HepG2 (cell line): Measurements from ENCODE around the gene ZNF227. TPM values are rescaled to one million over a fixed set of nuclear protein-coding genes. Genes with fewer than 3 reads are reported as not detected.

Experiments
- ATAC-seq: fragments of 200-7000 bp; cut with Tn5 transposase; 3 replicates; pipeline ENCODE4 v1.9.1; 2020; ENCODE audit warnings: mild to moderate bottlenecking, moderate library complexity
- BruUV-seq: library from RNA; stranded (reverse); fragments of 400-500 nt; replicated peaks from 2 replicates; lab custom pipeline; 2021; lab: Mats Ljungman, UMichigan
- CTCF ChIA-PET: fragments of 300-600 bp; formaldehyde crosslinking; extraction: SDS; loops from one replicate; lab custom pipeline; 2021; ENCODE audit warnings: low total read pairs, inconsistent platforms, low intra/inter-chr PET ratio; lab: Yijun Ruan, JAX
- POLR2A ChIA-PET: fragments of 350-600 bp; sonication (Branson Sonifier 250); formaldehyde crosslinking; loops from one replicate; lab custom pipeline; 2020; ENCODE audit warnings: antibody characterized with exemption, inconsistent platforms; lab: Yijun Ruan, JAX
- DNase-seq: peaks from one replicate; pipeline ENCODE4 v3.0.0-alpha.2; 2015; ENCODE audit warnings: low spot score
- FAIRE-seq: peaks from 3 replicates; lab custom pipeline; 2011; peaks lifted over from hg19 to GRCh38; lab: Jason Lieb, UNC
- H2AFZ ChIP-seq: one replicate; pipeline ENCODE4 v1.6.1; 2011; ENCODE audit warnings: low read length, inconsistent platforms
- H3K27ac ChIP-seq: fragments of 300-600 bp; 3 replicates; pipeline ENCODE4 v1.8.0; 2011; ENCODE audit warnings: mixed run types, mild to moderate bottlenecking, mixed read lengths, low read length, inconsistent platforms; ENCODE audit not compliant: insufficient read depth; ENCODE audit errors: extremely low read length
- H3K27me3 ChIP-seq, 2 experiments: fragments of 200-600 bp in 1 of 2; 2 replicates in 1 of 2; 3 replicates in 1 of 2; pipeline versions ENCODE4 v1.6.0 to v1.8.0; 2011; ENCODE audit warnings: low read length in 2 of 2, mild to moderate bottlenecking in 2 of 2, moderate library complexity in 2 of 2, inconsistent platforms in 1 of 2; ENCODE audit not compliant: insufficient read depth in 2 of 2, control insufficient read depth in 1 of 2
- H3K36me3 ChIP-seq, 2 experiments: fragments of 200-600 bp in 1 of 2; replicated peaks in 1 of 2; 2 replicates in 1 of 2; 3 replicates in 1 of 2; pipeline versions ENCODE4 v1.5.1 to v1.8.0; 2011; ENCODE audit warnings: low read length in 2 of 2, inconsistent platforms in 1 of 2; ENCODE audit not compliant: insufficient read depth in 2 of 2, control insufficient read depth in 1 of 2
- H3K4me1 ChIP-seq: 2 replicates; pipeline ENCODE4 v1.5.1; 2012; ENCODE audit warnings: low read length, inconsistent platforms; ENCODE audit not compliant: insufficient read depth
- H3K4me2 ChIP-seq: 2 replicates; pipeline ENCODE4 v1.6.0; 2011; ENCODE audit warnings: low read depth, low read length, inconsistent platforms
- H3K4me3 ChIP-seq, 3 experiments: fragments of 200-600 bp in 1 of 3; sonication (generic), shearing (Covaris generic) in 1 of 3; replicated peaks in 1 of 3; 2 replicates each; pipeline ENCODE4 v1.5.1; 2011 to 2016; ENCODE audit warnings: low read length in 3 of 3, inconsistent platforms in 2 of 3, low read depth in 2 of 3, mild to moderate bottlenecking in 2 of 3, control low read depth in 1 of 3, mixed read lengths in 1 of 3; ENCODE audit not compliant: insufficient read depth in 1 of 3
- H3K79me2 ChIP-seq: one replicate; pipeline ENCODE4 v1.6.1; 2011; ENCODE audit warnings: low read length, inconsistent platforms; ENCODE audit not compliant: insufficient read depth
- H3K9ac ChIP-seq: 2 replicates; pipeline ENCODE4 v1.6.0; 2011; ENCODE audit warnings: mild to moderate bottlenecking, low read depth, low read length, inconsistent platforms; ENCODE audit not compliant: insufficient read depth
- H3K9me3 ChIP-seq: 2 replicates; pipeline ENCODE4 v1.5.1; 2012; ENCODE audit warnings: mild to moderate bottlenecking, low read length
- H4K20me1 ChIP-seq: 2 replicates; pipeline ENCODE4 v1.6.0; 2011; ENCODE audit warnings: inconsistent platforms, mild to moderate bottlenecking, low read length, moderate library complexity; ENCODE audit not compliant: insufficient read depth
- ARNT2 ChIP-seq: sonication (generic); formaldehyde crosslinking; IDR thresholded peaks from 2 replicates; pipeline ENCODE4 v1.8.0; 2022; ENCODE audit warnings: mild to moderate bottlenecking, low read depth, missing genetic modification reagents, moderate library complexity
- ELF4 ChIP-seq: sonication (generic); formaldehyde crosslinking; IDR thresholded peaks from 2 replicates; pipeline ENCODE4 v1.5.0; 2020; ENCODE audit warnings: missing genetic modification reagents, mild to moderate bottlenecking, moderate library complexity, borderline replicate concordance
- KLF13 ChIP-seq: sonication (generic); formaldehyde crosslinking; IDR thresholded peaks from 2 replicates; pipeline ENCODE4 v1.4.0; 2020; ENCODE audit warnings: mild to moderate bottlenecking, missing genetic modification reagents
- MAFF ChIP-seq: IDR thresholded peaks from 2 replicates; pipeline ENCODE4 v1.6.1; 2011; ENCODE audit warnings: low read depth, low read length, improper control_type of control experiment
- MAFK ChIP-seq, 2 experiments: IDR thresholded peaks in 1 of 2; conservative IDR thresholded peaks in 1 of 2; 2 replicates each; pipeline ENCODE4 v1.6.1; 2011; ENCODE audit warnings: improper control_type of control experiment in 2 of 2, low read length in 2 of 2
- MLXIP ChIP-seq: sonication (generic); formaldehyde crosslinking; IDR thresholded peaks from 2 replicates; pipeline ENCODE4 v1.9.0; 2021; ENCODE audit warnings: missing genetic modification reagents, borderline replicate concordance
- NONO ChIP-seq, 2 experiments: fragments of 450-650 bp in 1 of 2; sonication (generic) in 1 of 2; formaldehyde crosslinking in 1 of 2; IDR thresholded peaks in 1 of 2; conservative IDR thresholded peaks in 1 of 2; 2 replicates each; pipeline versions ENCODE4 v1.6.1 to v1.8.0; 2017 to 2022; ENCODE audit warnings: mild to moderate bottlenecking in 1 of 2, missing genetic modification reagents in 1 of 2, moderate library complexity in 1 of 2
- PBX3 ChIP-seq: sonication (generic); formaldehyde crosslinking; IDR thresholded peaks from 2 replicates; pipeline ENCODE4 v1.8.1; 2023; ENCODE audit warnings: missing genetic modification reagents, inconsistent platforms, borderline replicate concordance
- SP1 ChIP-seq, 2 experiments: fragments of 450-650 bp in 1 of 2; sonication (generic) in 1 of 2; formaldehyde crosslinking in 1 of 2; IDR thresholded peaks; 2 replicates each; pipeline versions ENCODE4 v1.4.0 to v1.6.1; 2016 to 2020; ENCODE audit warnings: missing genetic modification reagents in 1 of 2
- ZNF160 ChIP-seq: sonication (generic); formaldehyde crosslinking; IDR thresholded peaks from 2 replicates; pipeline ENCODE4 v1.8.0; 2022; ENCODE audit warnings: mild to moderate bottlenecking, inconsistent platforms, missing genetic modification reagents
- ZNF546 ChIP-seq: sonication (generic); formaldehyde crosslinking; conservative IDR thresholded peaks from 2 replicates; pipeline ENCODE4 v1.8.1; 2023; ENCODE audit warnings: mild to moderate bottlenecking, missing genetic modification reagents
- ZNF713 ChIP-seq: sonication (generic); formaldehyde crosslinking; IDR thresholded peaks from 2 replicates; pipeline ENCODE4 v1.4.0; 2020; ENCODE audit warnings: mild to moderate bottlenecking, missing genetic modification reagents
- WGBS: methylation state at CpG from one replicate; pipeline ENCODE4 v1.1.6; 2017; ENCODE audit warnings: low lambda C conversion rate; 5-methylcytosine and 5-hydroxymethylcytosine counted together
- in situ Hi-C: cut with HindIII; loops from 2 replicates; pipeline ENCODE4 v1.10.0; 2017; ENCODE audit warnings: low pct_unique_long_range_greater_than_20kb; ENCODE audit not compliant: extremely low pct_ligation_motif_present
- intact Hi-C: fragments of 100-400 bp; cut with micrococcal nuclease; formaldehyde crosslinking; loops from one replicate; pipeline ENCODE4 v1.10.0; 2022; ENCODE audit not compliant: unreplicated experiment
- polyA plus RNA-seq, 8 experiments: library from polyadenylated mRNA; depleted of rRNA in 3 of 8; stranded (reverse) in 7 of 8; unstranded in 1 of 8; fragments of >200 nt; fragmentation: Illumina TruSeq in 4 of 8; extraction: Trizol in 4 of 8; gene quantifications; 2 replicates each; pipeline versions ENCODE4 v1.2.1 to v1.2.3, GENCODE V29; 2011 to 2016; ENCODE audit warnings: low read depth in 4 of 8, missing spikeins in 1 of 8, mixed read lengths in 1 of 8; ENCODE audit not compliant: insufficient read depth in 1 of 8
- total RNA-seq, 5 experiments: library from RNA; depleted of rRNA; stranded (reverse); fragments of >200 nt; fragmentation: Illumina TruSeq; extraction: Trizol; gene quantifications; 2 replicates each; pipeline ENCODE4 v1.2.3, GENCODE V29; 2016; ENCODE audit warnings: low read depth in 1 of 5

The ZNF227 gene
- total and polyA plus RNA-seq, 2 of the 13 experiments (the other 11 are each of a cell fraction or from before 2014, with no cell fraction given): 3.1 to 16.8 TPM

DNA sequence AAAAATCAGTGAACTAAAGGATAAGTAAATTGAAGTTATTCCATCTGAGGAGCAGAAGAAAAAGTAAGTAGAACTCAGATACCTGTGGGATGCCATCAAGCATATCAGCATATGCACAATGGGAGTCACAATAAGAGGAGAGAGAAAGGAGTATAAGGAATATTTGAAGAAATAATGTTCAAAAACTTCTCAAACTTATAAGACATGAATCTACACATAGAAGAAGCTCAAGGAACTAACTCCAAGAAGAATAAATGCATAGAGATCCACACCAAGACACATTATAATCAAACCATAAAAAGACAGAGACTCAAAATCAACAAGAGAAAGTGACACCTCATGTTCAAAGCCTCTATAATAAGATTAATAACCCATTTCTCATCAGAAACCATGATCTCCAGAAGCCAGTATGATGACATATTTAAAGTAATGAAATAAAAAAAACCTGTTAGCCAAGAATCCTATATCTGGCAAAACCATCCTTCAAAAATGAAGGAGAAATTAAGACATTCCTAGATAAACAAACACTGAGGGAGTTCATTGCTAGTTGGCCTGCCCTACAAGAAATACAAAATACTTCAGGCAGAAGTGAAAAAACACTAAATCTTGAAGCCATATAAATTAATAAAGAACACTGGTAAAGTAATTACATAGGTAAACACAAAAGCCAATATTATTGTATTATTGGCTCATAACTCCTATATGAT, 43.5 kb downstream of the ZNF227 start:
- Histone ChIP-seq H3K4me2 (no peak overlapping the region), H3K4me3 (no peak overlapping the region), H3K27ac (no peak overlapping the region), H2AFZ (no peak overlapping the region), H3K27me3 (no peaks in the 10 kb centered on the region), H3K9ac (no peak overlapping the region), H3K79me2 (no peaks in the 10 kb centered on the region), H3K36me3 (no peaks in the 10 kb centered on the region), H3K9me3 (peaks cover 35% of the 10 kb centered on the region), H3K4me1 (peaks cover 28% of the 10 kb centered on the region), H4K20me1 (no peaks in the 10 kb centered on the region)
- ChIA-PET POLR2A (no interaction called here), CTCF (no interaction called here)
- in situ Hi-C loops: no loop called here
- BruUV-seq: no TSS peak
- DNase-seq (no peak), FAIRE-seq (no peak), ATAC-seq (no peak)
- TF ChIP-seq ZNF160 (peak; percentile 87; the same call in 1 of the 2 replicates), ELF4 (no peak)
- intact Hi-C loops: loop anchor here (2.0 kb wide), 1 partner anchor 49 kb away; the partner anchor contains the start of gene ZNF235

- Histone ChIP-seq H3K27ac (no peak overlapping the region), H3K9ac (no peak overlapping the region), H3K4me1 (peaks cover 32% of the 10 kb centered on the region), H2AFZ (no peak overlapping the region), H3K9me3 (peaks cover 24% of the 10 kb centered on the region), H3K36me3 (no peaks in the 10 kb centered on the region), H4K20me1 (no peaks in the 10 kb centered on the region), H3K27me3 (no peaks in the 10 kb centered on the region), H3K79me2 (no peaks in the 10 kb centered on the region), H3K4me3 (no peak overlapping the region), H3K4me2 (no peak overlapping the region)
- WGBS: 83% methylated on average over 1 of the region's 1 CpG
- CTCF ChIA-PET: no interaction called here
- intact Hi-C loops (no loop called here), in situ Hi-C loops (no loop called here)
- no peak for FAIRE-seq
- BruUV-seq: no TSS peak
- no peak for DNase-seq
- POLR2A ChIA-PET: interaction anchor here (1.2 kb wide), 1 partner anchor 46 kb away, joined by 3 read pairs; the partner anchor contains the start of gene ZNF227
- TF ChIP-seq MAFF (peak; percentile 93), KLF13 (CRISPR knock-in tag) (no peak), SP1 (IDR thresholded peaks at IDR 0.05) (no peak), SP1 (CRISPR knock-in tag; IDR thresholded peaks at IDR 0.05) (no peak), PBX3 (CRISPR knock-in tag) (no peak), ZNF546 (CRISPR knock-in tag) (no peak), NONO (IDR thresholded peaks at IDR 0.05) (no peak), NONO (CRISPR knock-in tag; conservative IDR thresholded peaks at IDR 0.05) (no peak), MAFK (conservative IDR thresholded peaks at IDR 0.05 in 1 of 2, IDR thresholded peaks at IDR 0.05 in 1 of 2; ENCODE audit: low read length in 2 of 2) (peak; percentile 88 to 96), ZNF713 (CRISPR knock-in tag) (no peak), MLXIP (CRISPR knock-in tag) (no peak), ARNT2 (CRISPR knock-in tag) (no peak)
- ATAC-seq: no peak
These were observed 45.8 kb downstream of the ZNF227 start for GRCh38 chr19:44258136-44258535.
